Spleen (tissue), 11 donors: ENCODE results near the gene MSH3. TPM values are rescaled to one million over a fixed set of nuclear protein-coding genes. Genes with fewer than 3 reads are reported as not detected.
A peak's percentile ranks its signal among the peaks of the same experiment; 100 is the strongest.

Source experiments
- DNase-seq: peaks from one replicate; pipeline ENCODE4 v3.0.0-alpha.2; 2020
- H3K27ac ChIP-seq, 8 donors: fragments of 200-600 bp; sonication (generic) in 7 of 8; 1 replicate in 4 of 8; 2 replicates in 4 of 8; pipeline versions ENCODE4 v1.5.0 to v1.8.0; 2016 to 2021; ENCODE audit warnings: inconsistent platforms in 4 of 8, mild to moderate bottlenecking in 4 of 8, moderate library complexity in 1 of 8
- H3K27me3 ChIP-seq, 7 donors: fragments of 200-600 bp; sonication (generic) in 6 of 7; replicated peaks in 1 of 7; 1 replicate in 4 of 7; 2 replicates in 3 of 7; pipeline versions ENCODE4 v1.5.0 to v1.8.0; 2016 to 2021; ENCODE audit warnings: inconsistent platforms in 3 of 7, mild to moderate bottlenecking in 1 of 7
- H3K36me3 ChIP-seq, 6 donors: fragments of 200-600 bp; sonication (generic) in 5 of 6; 1 replicate in 4 of 6; 2 replicates in 2 of 6; pipeline versions ENCODE4 v1.5.0 to v1.8.0; 2016 to 2021; ENCODE audit warnings: inconsistent platforms in 2 of 6
- H3K4me1 ChIP-seq, 6 donors: fragments of 200-600 bp; sonication (generic) in 5 of 6; 1 replicate in 3 of 6; 2 replicates in 3 of 6; pipeline versions ENCODE4 v1.5.0 to v1.8.0; 2016 to 2021; ENCODE audit warnings: inconsistent platforms in 3 of 6
- H3K4me3 ChIP-seq, 8 donors: fragments of 200-600 bp; sonication (generic) in 7 of 8; 1 replicate in 4 of 8; 2 replicates in 4 of 8; pipeline versions ENCODE4 v1.5.0 to v1.8.0; 2016 to 2021; ENCODE audit warnings: inconsistent platforms in 4 of 8, mild to moderate bottlenecking in 4 of 8, moderate library complexity in 2 of 8
- H3K9me3 ChIP-seq, 8 donors: fragments of 200-600 bp; sonication (generic) in 7 of 8; 1 replicate in 4 of 8; 2 replicates in 4 of 8; pipeline versions ENCODE4 v1.5.0 to v1.8.0; 2016 to 2021; ENCODE audit warnings: inconsistent platforms in 4 of 8
- POLR2A ChIP-seq, 3 donors: fragments of 450-650 bp; IDR thresholded peaks; one replicate each; pipeline ENCODE4 v1.5.1; 2017; ENCODE audit warnings: antibody characterized with exemption in 3 of 3, mild to moderate bottlenecking in 1 of 3
- POLR2AphosphoS5 ChIP-seq, 3 donors: sonication (generic); formaldehyde crosslinking; IDR thresholded peaks; one replicate each; pipeline ENCODE4 v1.5.1; 2017; ENCODE audit warnings: antibody characterized with exemption in 3 of 3
- WGBS, 5 donors: extraction: QIAGEN DNeasy Blood & Tissue Kit in 3 of 5; methylation state at CpG; one replicate each; pipeline versions ENCODE4 v1.1.5 to v1.1.7; 2013 to 2018; 5-methylcytosine and 5-hydroxymethylcytosine counted together
- intact Hi-C: fragments of 100-400 bp; cut with DNase I; formaldehyde crosslinking; loops from one replicate; pipeline ENCODE4 v1.15.0; 2023; ENCODE audit warnings: low total_unique reads
- polyA plus RNA-seq, 3 donors: library from polyadenylated mRNA; stranded (reverse); fragments of 200-250 nt; gene quantifications; one replicate each; pipeline ENCODE4 v1.2.1, GENCODE V29; 2013
- total RNA-seq, 7 donors: library from RNA; depleted of rRNA in 3 of 7; stranded (reverse); fragments of >200 nt in 3 of 7; fragmentation: NEBNext Ultra II Directional in 4 of 7; extraction: Animal tissue kit (Norgen Biotek cat#: 25700) in 4 of 7; gene quantifications; one replicate each; pipeline versions ENCODE4 v1.1.0 to v1.2.1, GENCODE V29; 2016 to 2021
- TF ChIP-seq, protein P1 (sequence below), 11 experiments: fragments of 200-600 bp in 7 of 11; fragments of 450-650 bp in 4 of 11; sonication (generic) in 4 of 11; IDR thresholded peaks in 8 of 11; conservative IDR thresholded peaks in 3 of 11; 1 replicate in 7 of 11; 2 replicates in 4 of 11; pipeline versions ENCODE4 v1.4.0 to v1.8.0; 2016 to 2021; ENCODE audit warnings: antibody characterized with exemption in 11 of 11, inconsistent platforms in 4 of 11, mild to moderate bottlenecking in 1 of 11
- donor health status: healthy with polysubstance abuse.
- donor health status: DM: no; HTN: no; CAD: no; lungs with moderate emphysema.
- donor health status: DM: no; HTN: no; CAD: no.
- donor health status: Bipolar disorder and iron deficiency.
- donor health status: healthy.
- donor health status: DM: no; HTN: no; CAD: no.
- donor health status: DM: yes; HTN: yes; CAD: no.

Gene MSH3
- total and polyA plus RNA-seq, 10 donors: 2.3 to 17.0 (median 14.6) TPM

DNA sequence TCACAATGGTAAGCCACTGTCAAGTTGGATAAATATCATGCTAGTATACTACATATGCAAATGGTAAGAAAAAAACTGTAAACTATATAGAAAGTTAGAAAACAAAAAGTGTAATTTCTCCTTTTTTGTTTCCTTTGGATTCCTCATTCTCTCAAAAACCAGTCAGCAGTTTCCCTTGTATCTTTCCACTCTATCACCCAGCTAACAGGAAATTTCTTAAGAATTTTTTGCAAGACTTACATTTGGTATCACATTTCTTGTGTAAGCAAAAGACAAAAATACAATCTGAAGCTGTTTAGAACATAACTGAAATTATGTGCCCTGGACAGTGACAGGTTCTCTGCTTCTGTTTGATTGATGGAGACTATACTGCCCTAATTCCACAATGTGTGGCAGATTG is 25.2 kb upstream of the MSH3 start:
- intact Hi-C loops: no loop called here
- TF ChIP-seq POLR2A (IDR thresholded peaks at IDR 0.05) (no peak), POLR2AphosphoS5 (IDR thresholded peaks at IDR 0.05) (no peak)
- TF ChIP-seq, protein P1, sequence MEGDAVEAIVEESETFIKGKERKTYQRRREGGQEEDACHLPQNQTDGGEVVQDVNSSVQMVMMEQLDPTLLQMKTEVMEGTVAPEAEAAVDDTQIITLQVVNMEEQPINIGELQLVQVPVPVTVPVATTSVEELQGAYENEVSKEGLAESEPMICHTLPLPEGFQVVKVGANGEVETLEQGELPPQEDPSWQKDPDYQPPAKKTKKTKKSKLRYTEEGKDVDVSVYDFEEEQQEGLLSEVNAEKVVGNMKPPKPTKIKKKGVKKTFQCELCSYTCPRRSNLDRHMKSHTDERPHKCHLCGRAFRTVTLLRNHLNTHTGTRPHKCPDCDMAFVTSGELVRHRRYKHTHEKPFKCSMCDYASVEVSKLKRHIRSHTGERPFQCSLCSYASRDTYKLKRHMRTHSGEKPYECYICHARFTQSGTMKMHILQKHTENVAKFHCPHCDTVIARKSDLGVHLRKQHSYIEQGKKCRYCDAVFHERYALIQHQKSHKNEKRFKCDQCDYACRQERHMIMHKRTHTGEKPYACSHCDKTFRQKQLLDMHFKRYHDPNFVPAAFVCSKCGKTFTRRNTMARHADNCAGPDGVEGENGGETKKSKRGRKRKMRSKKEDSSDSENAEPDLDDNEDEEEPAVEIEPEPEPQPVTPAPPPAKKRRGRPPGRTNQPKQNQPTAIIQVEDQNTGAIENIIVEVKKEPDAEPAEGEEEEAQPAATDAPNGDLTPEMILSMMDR (IDR thresholded peaks at IDR 0.05 in 8 of 11, conservative IDR thresholded peaks at IDR 0.05 in 3 of 11): no peak
- no peaks in the 10 kb centered on the region for H3K9me3 ChIP-seq

DNA sequence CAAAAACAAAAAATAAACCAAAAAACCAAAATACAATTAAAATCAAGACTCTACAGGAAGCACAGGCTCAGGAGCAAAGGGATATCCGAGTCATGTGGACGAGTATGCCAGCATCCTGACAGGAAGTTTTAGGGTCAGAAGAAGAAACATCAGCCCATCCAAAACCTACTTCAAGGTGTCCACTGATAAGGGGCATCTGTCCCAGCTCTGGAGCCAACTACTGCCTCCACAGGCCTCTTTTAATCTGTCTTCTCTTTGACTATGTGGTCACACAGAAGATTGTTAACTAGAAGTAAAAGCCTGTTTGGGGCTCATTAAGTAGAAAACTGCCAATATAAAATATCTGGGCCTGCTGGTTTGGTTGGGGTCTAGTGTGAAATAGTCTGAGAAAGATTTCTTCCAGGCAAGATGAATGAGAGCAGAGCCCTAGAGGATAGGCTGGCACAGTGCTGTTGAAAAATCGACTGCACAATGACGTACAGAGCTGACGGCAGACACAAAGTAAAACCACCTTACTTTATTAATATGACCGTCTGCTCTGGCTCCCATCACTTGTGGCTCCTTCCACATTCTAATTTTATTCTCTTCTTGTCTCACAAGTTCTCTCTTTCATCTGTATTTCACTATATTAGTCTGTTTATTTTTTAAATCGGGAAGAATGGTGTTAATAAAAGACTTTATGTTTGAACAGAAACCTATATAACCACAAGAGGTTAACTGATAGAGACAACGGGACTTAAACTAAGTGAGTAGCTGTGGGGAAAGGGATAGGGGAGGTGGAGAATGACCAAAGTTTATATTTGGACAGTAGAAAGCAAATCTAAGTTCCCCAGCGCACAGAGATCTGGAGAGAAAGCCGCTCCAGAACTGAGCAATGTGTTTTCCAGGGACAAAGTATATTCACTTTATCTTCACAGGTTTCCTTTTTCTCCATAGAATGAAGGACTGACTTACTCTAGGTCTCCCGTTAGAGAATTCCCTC is 22.9 kb upstream of the MSH3 start:
- H3K4me3 ChIP-seq: no peak overlapping the region
- H3K36me3 ChIP-seq: peaks cover 0 to 70% (median 11%) of the 10 kb centered on the region in 6 donors
- H3K4me1 ChIP-seq: no peaks in the 10 kb centered on the region
- H3K27ac ChIP-seq: no peak overlapping the region
- DNase-seq: no peak
- no peaks in the 10 kb centered on the region for H3K9me3 ChIP-seq
- no peaks in the 10 kb centered on the region for H3K27me3 ChIP-seq
- intact Hi-C loops: no loop called here
- 91 to 94% (median 92%) methylated on average over 11 of the region's 11 CpGs for WGBS, 5 donors
- TF ChIP-seq, protein P1 (IDR thresholded peaks at IDR 0.05 in 8 of 11, conservative IDR thresholded peaks at IDR 0.05 in 3 of 11): no peak
- TF ChIP-seq POLR2A (IDR thresholded peaks at IDR 0.05): no peak
- TF ChIP-seq POLR2AphosphoS5 (IDR thresholded peaks at IDR 0.05): no peak

More for the DNA sequence above, 25.2 kb upstream of the MSH3 start:
- Histone ChIP-seq H3K4me3 (no peak overlapping the region), H3K27ac (peak overlapping the region in 4 of 8 donors; percentile 7 to 64 (median 26)), H3K4me1 (no peaks in the 10 kb centered on the region), H3K27me3 (no peaks in the 10 kb centered on the region), H3K36me3 (peaks cover 0 to 55% (median 10%) of the 10 kb centered on the region in 6 donors)
- DNase-seq: no peak

DNA sequence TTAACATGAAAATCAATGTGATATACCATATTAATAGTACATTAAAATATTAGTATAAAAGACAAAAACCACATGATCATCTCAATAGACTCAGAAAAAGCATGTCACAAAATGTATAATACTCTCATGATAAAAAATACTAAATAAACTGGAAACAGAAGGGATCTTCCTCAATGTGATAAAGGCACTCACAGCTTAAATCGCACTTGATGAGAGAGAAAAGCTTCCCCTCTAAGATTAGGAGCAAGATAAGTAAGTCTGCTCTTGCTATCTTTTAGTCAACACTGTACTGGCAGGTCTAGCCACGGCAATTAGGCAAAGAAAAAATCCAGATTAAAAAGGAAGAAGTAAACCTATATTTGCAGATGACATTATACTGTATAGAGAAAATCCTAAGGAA is 21.8 kb upstream of the MSH3 start:
- Histone ChIP-seq H3K36me3 (peaks cover 0 to 81% (median 15%) of the 10 kb centered on the region in 6 donors), H3K4me3 (no peak overlapping the region), H3K4me1 (no peaks in the 10 kb centered on the region), H3K27me3 (no peaks in the 10 kb centered on the region), H3K9me3 (no peaks in the 10 kb centered on the region), H3K27ac (no peak overlapping the region)
- 86 to 96% (median 92%) methylated on average over 2 of the region's 2 CpGs for WGBS, 5 donors
- no peak for TF ChIP-seq POLR2A (IDR thresholded peaks at IDR 0.05)
- TF ChIP-seq POLR2AphosphoS5 (IDR thresholded peaks at IDR 0.05): no peak
- TF ChIP-seq, protein P1 (IDR thresholded peaks at IDR 0.05 in 8 of 11, conservative IDR thresholded peaks at IDR 0.05 in 3 of 11): no peak
- intact Hi-C loops: no loop called here
- DNase-seq: no peak

DNA sequence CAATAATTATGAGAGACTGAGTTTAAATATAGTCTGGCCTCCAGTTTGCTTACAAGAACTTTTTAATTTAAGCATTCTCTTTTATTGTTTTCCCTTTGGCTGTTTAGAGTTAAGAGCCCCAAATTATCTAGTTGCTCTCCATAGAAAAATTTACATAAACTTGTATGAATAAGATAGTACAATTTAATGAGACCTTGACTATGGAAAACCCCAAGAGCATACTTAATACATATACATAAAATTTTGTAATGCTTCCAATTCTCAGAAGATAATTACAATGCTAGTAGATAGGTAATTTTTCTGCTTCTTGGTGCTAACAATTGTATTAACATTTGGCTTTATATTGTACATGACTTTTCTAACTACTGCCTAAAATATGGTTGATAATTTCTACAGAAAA is 20.3 kb upstream of the MSH3 start:
- H3K4me3 ChIP-seq: no peak overlapping the region

More for the DNA sequence above, 20.3 kb upstream of the MSH3 start:
- Histone ChIP-seq H3K36me3 (peaks cover 0 to 87% (median 20%) of the 10 kb centered on the region in 6 donors), H3K27me3 (no peaks in the 10 kb centered on the region), H3K27ac (no peak overlapping the region), H3K9me3 (no peaks in the 10 kb centered on the region), H3K4me1 (no peaks in the 10 kb centered on the region)
- TF ChIP-seq, protein P1 (IDR thresholded peaks at IDR 0.05 in 8 of 11, conservative IDR thresholded peaks at IDR 0.05 in 3 of 11): no peak
- TF ChIP-seq POLR2AphosphoS5 (IDR thresholded peaks at IDR 0.05) (no peak), POLR2A (IDR thresholded peaks at IDR 0.05) (no peak)
- intact Hi-C loops: no loop called here
- DNase-seq: no peak
